Natural killer cell (primary cell): ENCODE results near the gene DEK. TPM values are rescaled to one million over a fixed set of nuclear protein-coding genes. Genes with fewer than 3 reads are reported as not detected.

ENCODE experiments used
- ATAC-seq, 3 donors: fragments of 150-1000 bp in 2 of 3; fragments of 200-7000 bp in 1 of 3; cut with Tn5 transposase; 1 replicate in 1 of 3; 2 replicates in 2 of 3; pipeline ENCODE4 v1.10.0; 2021; ENCODE audit warnings: mild to moderate bottlenecking in 2 of 3, moderate library complexity in 2 of 3
- DNase-seq, 2 donors: peaks; one replicate each; pipeline versions ENCODE4 v3.0.0 to v3.0.0-alpha.2; 2013 to 2021; ENCODE audit warnings: mixed read lengths in 1 of 2
- H3K27ac ChIP-seq: one replicate; pipeline ENCODE4 v1.5.1; 2013; ENCODE audit warnings: mild to moderate bottlenecking, low read length
- H3K27me3 ChIP-seq: one replicate; pipeline ENCODE4 v1.6.1; 2013; ENCODE audit warnings: low read length; ENCODE audit not compliant: control insufficient read depth, insufficient read depth
- H3K36me3 ChIP-seq: one replicate; pipeline ENCODE4 v1.6.1; 2013; ENCODE audit warnings: low read length; ENCODE audit not compliant: control insufficient read depth, insufficient read depth
- H3K4me1 ChIP-seq: one replicate; pipeline ENCODE4 v1.6.1; 2013; ENCODE audit warnings: low read length; ENCODE audit not compliant: control insufficient read depth, insufficient read depth
- H3K4me3 ChIP-seq: one replicate; pipeline ENCODE4 v1.5.1; 2013; ENCODE audit warnings: low read length
- H3K9me3 ChIP-seq: one replicate; pipeline ENCODE4 v1.6.1; 2013; ENCODE audit warnings: low read length; ENCODE audit not compliant: control insufficient read depth, insufficient read depth
- H3K27ac Mint-ChIP-seq, 2 donors: one replicate each; pipeline ENCODE4 v1.8.0; 2022; ENCODE audit warnings: mild to moderate bottlenecking in 2 of 2, mixed read lengths in 2 of 2, moderate library complexity in 1 of 2
- H3K27me3 Mint-ChIP-seq, 2 donors: one replicate each; pipeline ENCODE4 v1.8.0; 2022; ENCODE audit warnings: low read depth in 2 of 2, mixed read lengths in 2 of 2
- H3K36me3 Mint-ChIP-seq: one replicate; pipeline ENCODE4 v1.8.0; 2022; ENCODE audit warnings: mixed read lengths
- H3K4me1 Mint-ChIP-seq, 2 donors: one replicate each; pipeline ENCODE4 v1.8.0; 2022; ENCODE audit warnings: mixed read lengths in 2 of 2
- H3K4me3 Mint-ChIP-seq: one replicate; pipeline ENCODE4 v1.8.0; 2022; ENCODE audit warnings: mild to moderate bottlenecking, moderate library complexity, mixed read lengths
- H3K9me3 Mint-ChIP-seq, 2 donors: one replicate each; pipeline ENCODE4 v1.8.0; 2022; ENCODE audit warnings: mixed read lengths in 2 of 2
- WGBS: methylation state at CpG from one replicate; pipeline ENCODE4 v1.1.7; 2013; ENCODE audit warnings: missing lambda C conversion rate; ENCODE audit not compliant: insufficient coverage; 5-methylcytosine and 5-hydroxymethylcytosine counted together
- intact Hi-C: fragments of 100-400 bp; cut with micrococcal nuclease; formaldehyde crosslinking; loops from one replicate; pipeline ENCODE4 v1.14.2; 2022
- total RNA-seq, 4 donors: library from RNA; stranded (reverse); fragments of 120-200 nt in 1 of 4; gene quantifications; one replicate each; pipeline versions ENCODE4 v1.2.3 to v1.2.4, GENCODE V29; 2013 to 2022
- TF ChIP-seq, protein P1 (sequence below): fragments of 200-600 bp; IDR thresholded peaks from one replicate; pipeline ENCODE4 v1.8.0; 2022; ENCODE audit warnings: antibody characterized with exemption

DEK gene
- total RNA-seq, 3 donors from 2014 or later (not counting 1 experiment from before 2014, with no cell fraction given) = 79.5 to 89.7 (median 80.9) TPM

DNA sequence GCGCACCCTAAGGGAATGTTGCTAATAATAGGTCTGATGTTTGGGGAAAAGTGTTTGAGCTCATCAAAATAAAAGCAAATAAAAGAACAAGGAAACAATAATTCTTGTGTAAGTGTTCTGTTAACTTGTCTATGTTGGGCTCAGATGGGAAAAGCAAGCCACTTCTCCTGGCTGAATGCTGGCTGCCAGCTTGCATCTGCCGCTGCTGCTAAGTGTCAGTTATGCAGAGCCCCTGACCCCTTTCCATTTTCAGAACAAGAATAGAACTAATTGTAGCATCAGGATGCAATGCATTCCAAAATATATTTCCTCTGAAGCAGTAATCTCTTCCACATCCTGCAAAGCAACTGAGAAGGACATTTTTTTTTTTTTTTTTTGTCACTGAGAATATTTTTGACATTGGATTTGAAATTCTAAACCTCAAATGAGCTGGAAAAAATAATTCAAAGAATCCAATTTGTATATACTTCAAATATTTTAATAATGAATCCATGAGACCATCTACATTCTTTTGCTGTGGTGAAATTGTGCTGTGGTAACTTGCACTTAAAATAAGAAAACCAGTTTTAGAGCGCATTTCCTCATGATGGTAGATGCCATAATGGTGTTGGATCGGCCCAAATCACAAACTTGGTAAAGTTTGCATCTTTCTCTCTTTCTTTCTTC is 43.9 kb upstream of the DEK start:
- ATAC-seq (no peak), DNase-seq (no peak)
- H3K27me3 Mint-ChIP-seq = peaks cover 0 to 8% of the 10 kb centered on the region in 2 donors
- no peaks in the 10 kb centered on the region for H3K4me1 ChIP-seq
- H3K4me3 ChIP-seq = no peak overlapping the region
- TF ChIP-seq, protein P1, sequence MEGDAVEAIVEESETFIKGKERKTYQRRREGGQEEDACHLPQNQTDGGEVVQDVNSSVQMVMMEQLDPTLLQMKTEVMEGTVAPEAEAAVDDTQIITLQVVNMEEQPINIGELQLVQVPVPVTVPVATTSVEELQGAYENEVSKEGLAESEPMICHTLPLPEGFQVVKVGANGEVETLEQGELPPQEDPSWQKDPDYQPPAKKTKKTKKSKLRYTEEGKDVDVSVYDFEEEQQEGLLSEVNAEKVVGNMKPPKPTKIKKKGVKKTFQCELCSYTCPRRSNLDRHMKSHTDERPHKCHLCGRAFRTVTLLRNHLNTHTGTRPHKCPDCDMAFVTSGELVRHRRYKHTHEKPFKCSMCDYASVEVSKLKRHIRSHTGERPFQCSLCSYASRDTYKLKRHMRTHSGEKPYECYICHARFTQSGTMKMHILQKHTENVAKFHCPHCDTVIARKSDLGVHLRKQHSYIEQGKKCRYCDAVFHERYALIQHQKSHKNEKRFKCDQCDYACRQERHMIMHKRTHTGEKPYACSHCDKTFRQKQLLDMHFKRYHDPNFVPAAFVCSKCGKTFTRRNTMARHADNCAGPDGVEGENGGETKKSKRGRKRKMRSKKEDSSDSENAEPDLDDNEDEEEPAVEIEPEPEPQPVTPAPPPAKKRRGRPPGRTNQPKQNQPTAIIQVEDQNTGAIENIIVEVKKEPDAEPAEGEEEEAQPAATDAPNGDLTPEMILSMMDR = no peak
- intact Hi-C loops = no loop called here
- H3K27me3 ChIP-seq = no peaks in the 10 kb centered on the region
- H3K4me1 Mint-ChIP-seq = no peaks in the 10 kb centered on the region
- H3K36me3 ChIP-seq = no peaks in the 10 kb centered on the region
- 99% methylated on average over 4 of the region's 4 CpGs for WGBS
- H3K27ac ChIP-seq = no peak overlapping the region
- H3K4me3 Mint-ChIP-seq = no peak overlapping the region
- no peaks in the 10 kb centered on the region for H3K9me3 Mint-ChIP-seq
- no peaks in the 10 kb centered on the region for H3K36me3 Mint-ChIP-seq
- no peaks in the 10 kb centered on the region for H3K9me3 ChIP-seq
- no peak overlapping the region for H3K27ac Mint-ChIP-seq

DNA sequence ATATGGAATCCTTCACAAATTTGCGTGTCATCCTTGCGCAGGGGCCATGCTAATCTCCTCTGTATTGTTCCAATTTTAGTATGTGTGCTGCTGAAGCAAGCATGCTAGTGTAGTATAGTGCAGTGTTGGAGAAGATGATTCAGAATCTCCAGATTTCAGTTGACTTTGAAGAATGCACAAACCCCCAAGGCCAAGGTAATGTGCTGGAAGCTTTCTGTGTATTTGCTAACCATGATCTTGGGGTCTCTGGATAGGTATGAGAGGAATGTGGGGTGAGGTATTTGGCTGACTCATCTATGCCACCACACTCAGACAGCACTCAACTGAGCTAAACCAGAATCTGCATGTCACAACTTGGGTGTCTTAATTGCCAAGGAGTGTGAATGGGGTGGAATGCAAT is 42.6 kb upstream of the DEK start:
- intact Hi-C loops = no loop called here
- H3K36me3 Mint-ChIP-seq = no peaks in the 10 kb centered on the region
- no peak for ATAC-seq

DNA sequence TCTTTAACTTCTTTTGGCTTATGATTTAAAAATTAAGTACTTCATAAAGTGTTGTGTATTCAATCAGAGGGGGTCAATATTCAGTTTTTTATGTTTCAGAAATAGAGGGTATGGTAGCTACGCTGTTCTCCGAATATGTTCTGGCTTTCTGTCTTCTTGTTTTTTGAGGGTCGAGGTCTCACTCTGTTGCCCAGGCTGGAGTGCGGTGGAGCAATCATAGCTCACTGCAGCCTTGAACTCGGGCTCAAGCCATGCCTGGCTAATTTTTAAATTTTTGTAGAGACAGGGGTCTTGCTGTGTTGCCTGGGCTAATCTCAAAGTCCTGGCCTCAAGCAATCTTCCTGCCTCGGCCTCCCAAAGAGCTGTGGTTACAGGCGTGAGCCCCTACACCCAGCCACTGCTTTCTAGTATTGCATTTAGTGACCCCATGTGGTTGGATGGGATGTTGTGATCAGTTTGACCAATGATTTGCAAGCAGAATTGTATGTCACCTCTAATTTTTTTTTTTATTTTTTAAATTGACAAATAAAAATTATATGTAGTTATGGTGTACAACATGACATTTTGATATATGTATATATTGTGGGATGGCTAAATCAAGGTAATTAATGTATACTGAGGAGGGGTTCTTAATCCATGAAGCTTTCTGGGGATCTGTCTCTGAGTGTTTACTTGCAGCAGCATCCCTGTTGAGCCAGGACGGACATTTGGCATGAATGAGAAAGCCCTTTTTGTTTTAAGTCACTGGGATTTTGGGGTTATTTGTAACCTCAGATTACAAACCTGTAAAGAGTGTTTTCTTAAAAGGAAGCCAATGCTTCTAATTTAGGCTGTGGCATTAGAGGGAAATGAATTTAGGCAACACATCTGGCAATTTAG is 38.5 kb upstream of the DEK start:
- H3K27me3 Mint-ChIP-seq = no peaks in the 10 kb centered on the region
- Histone ChIP-seq H3K9me3 (no peaks in the 10 kb centered on the region), H3K4me3 (no peak overlapping the region), H3K27ac (no peak overlapping the region), H3K27me3 (no peaks in the 10 kb centered on the region), H3K4me1 (no peaks in the 10 kb centered on the region), H3K36me3 (no peaks in the 10 kb centered on the region)
- H3K36me3 Mint-ChIP-seq = no peaks in the 10 kb centered on the region
- H3K4me3 Mint-ChIP-seq = no peak overlapping the region
- H3K4me1 Mint-ChIP-seq = no peaks in the 10 kb centered on the region
- WGBS = 97% methylated on average over 7 of the region's 8 CpGs
- intact Hi-C loops = no loop called here
- ATAC-seq (no peak), DNase-seq (peak in 1 of 2 donors; percentile 17)
- H3K27ac Mint-ChIP-seq = no peak overlapping the region
- TF ChIP-seq, protein P1 = no peak
- H3K9me3 Mint-ChIP-seq = no peaks in the 10 kb centered on the region

More for the DNA sequence above, 42.6 kb upstream of the DEK start:
- H3K27ac Mint-ChIP-seq = no peak overlapping the region
- H3K27ac ChIP-seq = no peak overlapping the region
- TF ChIP-seq, protein P1 = no peak
- H3K9me3 ChIP-seq = no peaks in the 10 kb centered on the region
- H3K36me3 ChIP-seq = no peaks in the 10 kb centered on the region
- H3K4me1 ChIP-seq = no peaks in the 10 kb centered on the region
- no peak for DNase-seq
- no peak overlapping the region for H3K4me3 Mint-ChIP-seq
- WGBS = 83% methylated on average over 2 of the region's 2 CpGs
- no peaks in the 10 kb centered on the region for H3K9me3 Mint-ChIP-seq
- no peaks in the 10 kb centered on the region for H3K4me1 Mint-ChIP-seq
- H3K4me3 ChIP-seq = no peak overlapping the region
- H3K27me3 Mint-ChIP-seq = peaks cover 0 to 8% of the 10 kb centered on the region in 2 donors
- no peaks in the 10 kb centered on the region for H3K27me3 ChIP-seq
